DMS153 treated with DMSO at 0.1 percent for 48 hours (cell line): ENCODE data around the gene KNSTRN.

ENCODE experiments used
- DNase-seq: peaks from one replicate; lab custom pipeline; 2025; ENCODE audit not compliant: unreplicated experiment; lab: John Stamatoyannopoulos, UW

KNSTRN gene

DNA sequence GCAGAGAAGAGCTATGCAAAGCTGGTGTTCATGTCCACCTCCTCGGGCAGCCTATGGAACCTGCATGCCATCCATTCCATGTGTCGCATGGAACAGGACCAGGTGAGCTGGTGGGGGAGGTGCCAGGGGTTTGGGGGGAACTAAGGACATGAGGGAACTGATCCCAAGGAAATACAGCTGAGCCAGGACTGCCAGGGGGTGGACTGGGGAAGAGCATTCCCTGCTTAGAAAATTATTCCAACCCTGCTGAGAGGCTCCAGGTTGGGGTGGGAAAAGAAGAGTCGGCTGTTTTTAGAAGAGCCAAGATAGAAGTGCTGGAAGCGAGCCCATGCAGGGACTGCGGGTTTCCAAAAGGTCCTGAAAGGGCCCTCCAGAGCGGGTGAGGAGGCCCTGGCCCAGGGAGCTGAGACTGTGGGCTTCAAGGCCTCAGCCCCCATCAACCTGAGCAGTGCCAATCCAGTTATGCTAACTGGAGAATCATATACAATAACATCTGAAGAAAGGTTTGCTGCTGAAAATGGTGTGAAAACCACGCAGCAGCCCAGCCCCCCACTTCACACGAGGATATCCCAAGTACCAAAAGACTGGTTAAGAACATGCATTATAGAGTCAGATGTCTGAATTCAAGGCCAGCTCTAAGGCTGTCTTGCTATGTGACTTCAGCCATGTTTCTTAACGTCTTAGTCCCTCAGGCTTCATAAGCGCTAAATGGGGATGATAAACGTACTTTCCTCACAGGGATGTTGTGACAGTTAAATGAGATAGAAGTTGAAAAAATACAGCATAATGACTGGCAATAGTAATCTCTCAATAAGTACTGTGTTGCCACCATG is 16.7 kb upstream of the KNSTRN start:
- no peak for DNase-seq

DNA sequence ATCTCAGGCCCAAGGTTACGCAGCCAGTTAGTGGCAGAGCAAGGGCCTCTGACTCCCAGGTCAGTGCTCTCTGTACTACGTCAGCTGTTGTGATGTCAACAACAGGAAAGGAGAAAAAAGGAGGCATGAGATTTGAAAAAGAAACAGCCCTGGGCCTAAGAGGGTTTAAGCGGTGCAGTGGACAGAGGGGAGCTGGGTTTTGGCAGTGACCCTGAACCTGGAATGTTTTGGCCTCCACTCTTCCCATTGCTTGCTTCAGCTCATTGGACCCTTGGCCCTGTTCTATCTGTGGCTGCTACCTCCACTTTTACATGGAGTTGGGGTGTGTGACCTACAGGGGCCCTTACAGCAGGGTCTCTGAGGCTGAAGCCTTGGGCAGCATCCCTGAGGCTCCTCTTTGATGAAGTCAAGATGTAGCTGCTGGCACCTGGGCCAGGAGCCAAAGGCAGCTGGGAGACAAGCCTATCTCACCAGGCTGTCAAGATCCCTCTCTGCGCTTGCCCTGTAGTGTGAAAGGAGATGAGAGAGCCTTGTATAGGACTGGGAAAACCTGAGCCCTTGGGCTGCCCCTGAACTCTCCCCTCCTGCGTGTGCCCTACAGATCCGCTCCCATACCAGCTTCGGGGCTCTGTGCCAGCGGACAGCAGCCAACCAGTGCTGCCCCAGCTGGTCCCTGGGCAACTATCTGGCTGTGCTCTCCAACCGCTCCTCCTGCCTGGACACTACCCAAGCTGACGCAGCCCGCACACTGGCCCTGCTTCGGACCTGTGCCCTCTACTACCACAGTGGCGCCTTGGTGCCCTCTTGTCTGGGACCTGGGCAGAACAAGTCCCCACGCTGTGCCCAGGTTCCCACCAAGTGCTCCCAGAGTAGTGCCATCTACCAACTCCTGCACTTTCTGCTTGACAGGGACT is 15.8 kb upstream of the KNSTRN start:
- DNase-seq: no peak

DNA sequence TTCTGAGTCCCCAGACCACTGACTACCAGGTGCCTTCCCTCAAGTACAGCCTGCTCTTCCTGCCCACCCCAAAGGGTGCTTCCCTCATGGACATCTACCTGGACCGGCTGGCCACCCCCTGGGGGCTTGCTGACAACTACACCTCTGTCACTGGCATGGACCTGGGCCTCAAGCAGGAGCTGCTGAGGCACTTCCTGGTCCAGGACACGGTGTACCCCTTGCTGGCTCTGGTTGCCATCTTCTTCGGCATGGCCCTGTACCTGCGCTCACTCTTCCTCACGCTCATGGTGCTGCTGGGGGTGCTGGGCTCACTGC is 15.2 kb upstream of the KNSTRN start:
- DNase-seq: no peak

DNA sequence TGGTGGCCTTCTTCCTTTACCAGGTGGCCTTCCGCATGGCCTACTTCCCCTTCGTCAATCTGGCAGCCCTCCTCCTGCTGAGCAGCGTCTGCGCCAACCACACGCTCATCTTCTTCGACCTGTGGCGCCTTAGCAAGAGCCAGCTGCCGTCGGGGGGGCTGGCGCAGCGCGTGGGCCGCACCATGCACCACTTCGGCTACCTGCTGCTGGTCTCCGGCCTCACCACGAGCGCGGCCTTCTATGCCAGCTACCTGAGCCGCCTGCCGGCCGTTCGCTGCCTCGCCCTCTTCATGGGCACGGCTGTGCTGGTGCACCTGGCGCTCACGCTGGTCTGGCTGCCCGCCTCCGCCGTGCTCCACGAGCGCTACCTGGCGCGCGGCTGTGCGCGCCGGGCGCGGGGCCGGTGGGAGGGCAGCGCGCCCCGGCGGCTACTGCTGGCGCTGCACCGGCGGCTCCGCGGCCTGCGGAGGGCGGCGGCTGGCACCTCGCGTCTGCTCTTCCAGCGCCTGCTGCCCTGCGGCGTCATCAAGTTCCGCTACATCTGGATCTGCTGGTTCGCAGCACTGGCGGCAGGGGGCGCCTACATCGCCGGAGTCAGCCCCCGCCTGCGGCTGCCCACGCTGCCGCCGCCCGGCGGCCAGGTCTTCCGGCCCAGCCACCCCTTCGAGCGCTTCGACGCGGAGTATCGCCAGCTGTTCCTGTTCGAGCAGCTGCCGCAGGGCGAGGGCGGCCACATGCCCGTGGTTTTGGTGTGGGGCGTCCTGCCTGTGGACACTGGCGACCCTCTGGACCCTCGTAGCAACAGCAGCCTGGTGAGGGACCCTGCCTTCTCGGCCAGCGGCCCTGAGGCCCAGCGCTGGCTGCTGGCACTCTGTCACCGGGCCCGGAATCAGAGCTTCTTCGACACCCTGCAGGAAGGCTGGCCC is 14.6 kb upstream of the KNSTRN start:
- DNase-seq: peak; percentile 64

DNA sequence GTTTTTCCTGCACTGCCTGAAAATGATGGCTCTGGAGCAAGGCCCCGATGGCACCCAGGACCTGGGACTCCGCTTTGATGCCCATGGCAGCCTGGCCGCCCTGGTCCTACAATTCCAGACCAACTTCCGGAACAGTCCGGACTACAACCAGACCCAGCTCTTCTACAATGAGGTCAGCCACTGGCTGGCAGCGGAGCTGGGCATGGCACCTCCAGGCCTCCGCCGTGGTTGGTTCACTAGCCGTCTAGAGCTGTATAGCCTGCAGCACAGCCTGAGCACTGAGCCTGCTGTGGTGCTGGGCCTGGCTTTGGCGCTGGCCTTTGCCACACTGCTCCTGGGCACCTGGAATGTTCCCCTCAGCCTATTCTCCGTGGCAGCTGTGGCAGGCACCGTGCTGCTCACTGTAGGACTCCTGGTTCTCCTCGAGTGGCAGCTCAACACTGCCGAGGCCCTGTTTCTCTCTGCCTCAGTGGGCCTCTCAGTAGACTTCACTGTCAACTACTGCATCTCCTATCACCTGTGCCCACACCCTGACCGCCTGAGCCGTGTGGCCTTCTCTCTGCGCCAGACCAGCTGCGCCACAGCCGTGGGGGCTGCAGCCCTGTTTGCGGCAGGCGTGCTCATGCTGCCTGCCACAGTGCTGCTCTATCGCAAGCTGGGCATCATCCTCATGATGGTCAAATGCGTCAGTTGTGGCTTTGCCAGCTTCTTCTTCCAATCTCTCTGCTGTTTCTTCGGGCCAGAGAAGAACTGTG is 13.6 kb upstream of the KNSTRN start:
- no peak for DNase-seq

DNA sequence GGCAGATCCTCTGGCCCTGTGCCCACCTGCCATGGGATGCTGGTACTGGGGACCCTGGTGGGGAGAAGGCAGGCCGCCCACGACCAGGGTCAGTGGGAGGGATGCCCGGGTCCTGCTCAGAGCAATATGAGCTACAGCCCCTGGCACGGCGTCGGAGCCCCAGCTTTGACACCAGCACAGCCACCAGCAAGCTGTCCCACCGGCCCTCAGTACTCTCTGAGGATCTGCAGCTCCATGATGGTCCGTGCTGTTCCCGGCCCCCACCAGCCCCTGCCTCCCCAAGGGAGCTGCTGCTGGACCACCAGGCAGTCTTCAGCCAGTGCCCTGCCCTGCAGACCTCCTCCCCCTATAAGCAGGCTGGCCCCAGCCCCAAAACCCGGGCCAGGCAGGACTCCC is 13.0 kb upstream of the KNSTRN start:
- no peak for DNase-seq

DNA sequence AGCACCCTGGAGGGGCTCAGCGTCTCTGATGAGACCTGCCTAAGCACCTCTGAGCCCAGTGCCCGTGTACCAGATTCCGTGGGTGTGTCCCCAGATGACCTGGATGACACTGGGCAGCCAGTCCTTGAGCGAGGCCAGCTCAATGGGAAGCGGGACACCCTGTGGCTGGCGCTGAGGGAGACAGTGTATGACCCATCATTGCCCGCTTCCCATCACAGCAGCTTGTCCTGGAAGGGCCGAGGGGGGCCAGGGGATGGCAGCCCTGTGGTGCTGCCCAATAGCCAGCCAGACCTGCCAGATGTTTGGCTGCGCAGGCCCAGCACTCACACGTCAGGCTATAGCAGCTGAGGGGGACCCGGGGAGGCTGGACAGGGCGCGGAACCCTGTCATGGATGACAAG is 12.6 kb upstream of the KNSTRN start:
- DNase-seq: no peak

DNA sequence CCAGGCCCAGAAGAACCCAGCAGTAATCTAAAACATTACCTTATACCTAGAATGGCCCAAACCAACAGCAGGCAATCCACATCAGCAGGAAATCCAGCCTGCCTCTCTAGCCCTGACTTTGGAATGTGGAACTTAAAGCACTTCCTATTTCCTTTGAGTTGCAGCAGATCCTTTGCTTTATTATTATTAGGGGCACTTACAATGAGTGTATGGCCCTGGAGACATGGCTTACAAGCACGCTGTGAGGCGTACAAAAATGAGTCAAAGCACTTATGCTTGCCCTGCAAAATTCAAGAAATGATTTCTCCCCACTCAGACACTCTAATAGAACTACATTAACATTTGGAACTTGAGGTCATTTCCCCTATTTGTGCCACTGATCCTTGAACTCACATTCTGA is 9.5 kb upstream of the KNSTRN start:
- no peak for DNase-seq

DNA sequence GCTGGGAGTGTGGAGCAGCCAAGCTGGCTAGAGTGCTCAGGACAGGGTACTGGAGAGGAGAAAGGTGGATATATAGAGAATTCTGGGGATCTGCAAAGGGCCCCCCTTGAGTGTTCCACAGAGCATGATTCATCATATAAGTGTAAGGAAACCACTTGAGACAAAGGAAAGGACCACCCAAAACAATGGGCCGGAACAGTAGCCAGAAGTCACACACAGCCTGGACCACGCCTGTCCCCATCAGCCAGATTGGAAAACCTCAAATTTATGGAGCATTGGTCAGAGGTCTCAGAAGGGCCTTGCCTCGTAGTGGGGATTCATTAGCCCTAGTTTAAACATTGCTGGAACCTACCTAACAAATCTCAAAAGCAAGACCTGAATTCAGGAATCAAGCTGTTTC is 4.9 kb upstream of the KNSTRN start:
- DNase-seq: no peak

DNA sequence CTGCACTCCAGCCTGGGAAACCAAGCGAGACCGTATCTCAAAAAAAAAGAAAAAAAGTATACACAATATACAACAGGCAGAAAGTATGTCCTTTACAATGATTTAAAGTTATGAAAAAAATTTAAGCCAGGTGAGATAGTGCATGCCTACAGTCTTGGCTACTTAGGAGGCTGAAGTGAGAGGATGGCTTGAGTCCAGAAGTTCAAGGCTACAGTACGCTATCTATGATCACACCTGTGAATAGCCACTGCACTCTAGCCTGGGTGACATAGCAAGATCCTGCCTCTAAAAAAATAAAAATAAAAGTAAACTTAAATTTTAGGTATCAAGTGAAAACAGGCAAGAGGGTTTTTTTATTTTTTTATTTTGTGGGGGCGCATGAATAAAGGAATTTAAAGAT is 3.1 kb upstream of the KNSTRN start:
- DNase-seq: no peak

DNA sequence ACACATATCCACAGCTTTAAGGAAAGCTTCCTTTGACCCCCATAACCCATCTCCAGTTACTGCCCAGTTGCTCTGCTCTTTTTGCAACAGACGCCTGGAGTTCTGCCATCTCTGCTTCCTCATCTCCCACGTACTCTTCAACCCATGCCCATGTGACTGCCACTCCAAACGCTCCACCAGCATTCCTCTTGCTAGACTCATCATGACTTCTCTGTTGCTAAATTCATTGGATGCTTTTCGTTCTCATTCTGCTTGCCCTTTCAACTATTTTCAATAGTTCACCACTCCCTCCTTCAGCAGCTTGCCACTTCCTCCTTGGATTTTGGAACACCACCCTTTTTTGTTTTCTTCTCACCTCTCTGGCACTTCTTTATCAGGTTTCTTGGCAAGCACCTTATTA is 2.7 kb upstream of the KNSTRN start:
- no peak for DNase-seq

DNA sequence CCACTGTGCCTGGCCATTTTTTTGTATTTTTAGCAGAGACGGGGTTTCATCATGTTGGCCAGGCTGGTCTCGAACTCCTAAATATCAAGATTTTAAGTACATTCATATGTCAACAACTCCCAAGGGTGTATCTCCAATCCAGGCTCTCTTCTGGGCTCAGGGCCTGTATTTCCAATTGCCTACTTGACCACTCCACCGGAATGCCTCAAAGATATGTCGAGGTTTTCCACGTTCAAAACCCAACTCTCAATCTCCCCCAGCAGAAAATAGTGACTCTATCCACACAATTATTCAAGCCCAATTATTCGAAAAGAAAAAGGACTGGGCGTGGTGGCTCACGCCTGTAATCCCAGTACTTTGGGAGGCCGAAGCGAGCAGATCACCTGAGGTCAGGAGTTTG is 1.9 kb upstream of the KNSTRN start:
- no peak for DNase-seq

DNA sequence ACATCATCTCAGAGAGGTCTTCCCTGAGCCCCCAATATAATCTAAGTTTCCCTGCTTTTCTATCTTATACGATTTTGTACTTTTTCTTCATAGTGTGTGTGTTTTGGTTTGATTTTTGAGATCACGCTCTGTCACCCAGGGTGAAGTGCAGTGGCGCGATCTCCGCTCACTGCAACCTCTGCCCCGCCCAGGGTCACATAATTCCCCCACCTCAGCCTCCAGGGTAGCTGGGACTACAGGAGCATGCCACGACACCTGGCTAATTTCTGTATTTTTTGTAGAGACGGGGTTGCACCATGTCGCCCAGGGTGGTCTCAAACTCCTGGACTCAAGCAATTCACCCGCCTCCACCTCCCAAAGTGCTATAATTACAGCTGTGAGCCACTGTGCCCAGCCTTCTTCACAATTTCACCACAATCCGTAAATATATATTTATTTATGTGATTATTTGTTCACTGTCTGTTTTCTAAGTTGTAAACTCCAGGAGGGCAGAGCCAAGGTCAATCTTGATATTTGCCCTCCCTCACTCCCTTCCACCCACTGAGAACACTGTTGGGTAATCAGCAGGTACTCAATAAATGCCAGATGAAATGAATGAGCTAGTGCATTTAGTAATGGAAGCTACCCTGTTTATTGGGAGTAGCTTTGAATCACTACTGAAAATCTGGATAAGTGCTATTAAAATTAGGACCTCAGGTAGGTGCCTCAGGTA is 547 bp upstream of the KNSTRN start:
- no peak for DNase-seq

DNA sequence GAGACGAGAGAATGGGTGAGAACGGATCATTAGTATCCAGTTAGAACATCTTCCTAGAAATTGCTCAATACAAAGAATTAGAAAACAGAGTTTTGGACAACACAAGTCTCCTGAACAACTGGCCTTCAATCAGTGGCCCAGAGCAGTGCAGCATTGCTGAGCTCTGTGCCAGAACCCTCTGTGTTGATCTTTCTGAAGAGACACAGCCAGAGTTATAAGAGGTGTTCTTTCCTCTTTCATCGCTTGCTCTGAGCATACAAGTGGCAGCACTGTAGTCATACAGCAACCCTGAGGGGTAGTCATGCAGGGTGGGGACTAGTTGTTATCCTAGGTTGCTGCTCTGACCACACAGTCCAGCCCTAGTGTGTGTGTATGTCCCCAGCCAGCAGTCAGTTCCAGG is 4.0 kb downstream of the KNSTRN start:
- no peak for DNase-seq

DNA sequence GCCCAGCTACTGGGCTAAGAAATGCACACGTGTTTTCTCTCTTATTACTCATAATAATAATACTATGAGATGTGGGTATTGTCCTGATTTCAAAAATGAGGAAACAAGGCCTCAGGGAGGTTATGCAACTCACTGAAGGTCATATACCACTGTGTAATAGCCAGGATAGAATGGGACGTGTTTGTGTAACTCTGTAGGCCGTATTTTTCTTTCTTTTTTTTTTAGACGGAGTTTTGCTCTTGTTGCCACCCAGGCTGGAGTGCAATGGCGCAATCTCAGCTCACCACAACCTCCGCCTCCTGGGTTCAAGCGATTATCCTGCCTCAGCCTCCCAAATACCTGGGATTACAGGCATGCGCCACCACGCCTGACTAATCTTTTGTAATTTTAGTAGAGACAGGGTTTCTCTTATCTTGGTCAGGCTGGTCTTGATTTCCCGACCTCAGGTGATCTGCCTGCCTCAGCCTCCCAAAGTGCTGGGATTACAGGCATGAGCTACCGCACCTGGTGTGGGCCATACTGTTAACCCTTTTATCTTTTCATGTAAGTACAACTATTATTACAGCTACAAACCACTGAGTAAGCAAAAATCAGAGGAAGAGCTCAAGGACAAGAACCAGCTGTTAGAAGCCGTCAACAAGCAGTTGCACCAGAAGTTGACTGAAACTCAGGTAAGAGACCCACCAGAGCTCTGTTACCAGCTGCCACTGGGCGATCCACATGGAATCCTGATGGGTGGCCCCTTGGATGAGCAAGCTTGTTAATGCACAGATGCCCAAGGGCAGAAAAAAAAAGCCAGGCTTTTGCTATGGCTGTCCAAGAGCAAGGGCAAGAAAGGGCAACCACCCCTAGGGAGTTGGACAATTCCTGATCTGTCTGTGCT is 6.7 kb downstream of the KNSTRN start:
- no peak for DNase-seq

DNA sequence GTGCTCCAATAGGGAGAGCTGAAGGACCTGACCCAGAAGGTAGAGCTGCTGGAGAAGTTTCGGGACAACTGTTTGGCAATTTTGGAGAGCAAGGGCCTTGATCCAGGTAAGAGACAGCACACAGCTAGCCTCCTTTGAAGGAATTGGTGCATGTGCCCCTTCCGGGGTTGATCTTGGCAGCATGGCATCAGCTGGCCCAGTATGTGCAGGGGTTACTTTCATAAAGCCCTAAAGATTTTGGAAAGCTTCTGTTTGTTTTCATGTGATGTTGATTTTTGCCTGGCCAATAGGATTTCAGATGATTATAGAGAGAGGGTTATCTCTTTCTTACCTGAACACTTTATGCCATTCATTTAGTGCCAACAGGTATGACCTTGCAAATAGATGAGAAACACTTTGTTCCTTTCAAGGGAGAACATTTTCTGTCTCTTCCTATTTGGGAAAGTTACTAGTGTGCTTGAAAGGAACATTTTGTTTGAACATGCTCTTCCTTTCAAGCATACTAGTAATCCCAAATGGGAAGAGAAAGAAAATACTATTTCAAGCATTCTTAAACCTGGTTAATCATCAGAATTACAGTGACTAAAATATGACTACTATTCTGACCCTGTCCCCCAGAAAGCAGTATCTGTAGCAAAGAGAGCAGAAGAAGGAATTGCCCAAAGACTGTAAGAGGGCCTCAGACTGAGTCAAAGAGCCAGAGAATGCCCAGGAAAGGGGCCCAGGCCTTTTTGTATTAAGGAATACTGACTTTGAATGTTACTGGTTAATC is 7.5 kb downstream of the KNSTRN start:
- DNase-seq: no peak

DNA sequence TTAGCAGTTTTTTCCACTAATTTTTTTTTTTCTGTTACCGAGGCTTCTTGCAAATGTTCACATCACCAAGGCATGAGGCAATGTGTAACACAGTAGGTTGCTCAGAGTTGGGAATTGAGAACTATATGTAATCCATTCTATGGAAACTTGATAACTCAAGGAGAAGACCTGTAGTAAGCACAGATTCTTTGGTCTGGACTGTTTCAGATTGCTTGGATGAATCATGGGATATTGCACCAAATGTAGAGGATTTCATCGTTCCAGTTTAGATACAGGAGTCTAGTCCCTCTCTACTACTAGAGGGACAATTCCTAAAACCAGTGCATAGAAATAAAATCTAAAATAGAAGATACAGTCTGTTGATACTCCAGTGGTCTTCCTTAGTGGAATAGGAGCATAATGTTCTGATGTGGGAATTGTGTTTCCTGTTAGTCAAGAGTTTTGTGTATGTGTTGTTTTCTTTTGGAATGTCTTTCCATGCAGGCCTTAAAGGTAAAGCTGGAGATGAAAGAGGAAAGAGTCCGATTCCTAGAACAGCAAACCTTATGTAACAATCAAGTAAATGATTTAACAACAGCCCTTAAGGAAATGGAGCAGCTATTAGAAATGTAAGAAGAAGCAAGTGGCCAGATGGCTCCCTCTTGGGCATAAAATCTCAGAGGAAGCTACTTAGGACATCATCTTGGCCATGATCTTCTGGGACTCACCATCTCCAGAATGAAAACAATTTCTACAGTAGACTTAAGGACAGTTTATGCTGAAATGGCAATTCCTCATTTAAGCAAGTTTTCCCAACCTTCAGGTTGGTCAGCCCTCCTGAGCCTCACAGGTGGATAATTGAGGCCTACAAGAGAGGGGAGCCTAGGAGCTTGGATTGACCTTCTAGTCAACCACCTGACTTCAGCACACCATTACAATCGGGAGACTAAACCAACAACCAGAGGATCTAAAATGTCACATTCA is 10.7 kb downstream of the KNSTRN start:
- no peak for DNase-seq
